GM19025 (cell line): ENCODE data around the gene STMND1.

Experiments used
- ATAC-seq: cut with Tn5 transposase; IDR thresholded peaks from one replicate; pipeline ENCODE4 v1.9.1; 2021; ENCODE audit warnings: mild to moderate bottlenecking, low read depth, moderate library complexity; ENCODE audit not compliant: unreplicated experiment

The STMND1 gene

DNA sequence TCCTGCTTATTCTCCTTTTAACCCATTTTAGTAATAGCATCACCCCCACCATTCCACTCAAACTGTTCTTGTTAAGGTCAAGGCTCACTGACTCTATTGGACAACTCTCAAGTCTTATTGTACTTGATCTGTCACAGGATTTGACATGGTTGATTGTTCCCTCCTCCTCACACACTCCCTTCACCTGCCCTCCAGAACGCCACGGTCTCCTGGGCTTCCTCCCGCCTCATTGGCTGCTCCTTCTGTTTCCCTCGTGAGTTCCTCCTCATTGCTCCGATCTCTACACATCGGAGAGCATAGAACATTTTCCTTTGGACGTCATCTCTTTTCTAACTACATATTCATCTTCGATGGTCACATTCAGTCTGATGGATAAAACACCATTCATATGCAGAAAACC is 55.1 kb downstream of the STMND1 start:
- ATAC-seq = no peak

DNA sequence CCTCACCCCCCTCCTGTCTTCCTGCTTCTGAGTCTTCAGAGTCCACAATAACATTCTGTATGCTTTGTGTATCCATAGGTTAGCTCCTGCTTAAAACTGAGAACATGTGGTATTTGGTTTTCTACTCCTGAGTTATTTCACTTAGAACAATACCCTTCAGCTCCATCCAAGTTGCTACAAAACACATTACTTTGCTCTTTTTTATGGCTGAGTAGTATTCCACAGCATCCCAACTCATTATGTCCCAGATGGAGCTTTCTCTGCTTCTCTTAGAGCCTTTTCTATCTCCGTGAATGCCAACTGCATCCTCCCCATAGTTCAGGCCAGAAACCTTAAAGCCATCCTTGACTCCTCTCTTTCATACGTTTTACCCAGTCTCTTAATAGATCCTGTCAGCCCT is 55.8 kb downstream of the STMND1 start:
- no peak for ATAC-seq

DNA sequence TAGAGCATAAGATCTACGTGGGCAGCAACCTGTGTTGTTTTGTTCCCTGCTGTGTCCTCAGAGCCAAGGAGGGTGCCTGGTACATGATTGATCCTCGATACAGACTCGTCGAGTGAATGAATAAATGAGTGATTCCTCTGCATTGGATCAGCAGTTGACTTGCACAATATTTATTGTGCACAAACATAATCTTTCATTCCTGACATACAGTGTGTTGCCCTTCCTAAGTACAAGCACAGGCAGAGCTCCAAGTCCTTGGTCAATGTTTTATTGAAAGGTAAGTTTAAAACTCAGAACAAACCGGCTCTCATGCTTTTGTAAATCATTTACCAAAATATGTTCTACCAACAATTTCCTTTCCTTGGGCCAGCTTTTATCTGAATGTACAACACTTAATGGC is 57.4 kb downstream of the STMND1 start:
- ATAC-seq = no peak

DNA sequence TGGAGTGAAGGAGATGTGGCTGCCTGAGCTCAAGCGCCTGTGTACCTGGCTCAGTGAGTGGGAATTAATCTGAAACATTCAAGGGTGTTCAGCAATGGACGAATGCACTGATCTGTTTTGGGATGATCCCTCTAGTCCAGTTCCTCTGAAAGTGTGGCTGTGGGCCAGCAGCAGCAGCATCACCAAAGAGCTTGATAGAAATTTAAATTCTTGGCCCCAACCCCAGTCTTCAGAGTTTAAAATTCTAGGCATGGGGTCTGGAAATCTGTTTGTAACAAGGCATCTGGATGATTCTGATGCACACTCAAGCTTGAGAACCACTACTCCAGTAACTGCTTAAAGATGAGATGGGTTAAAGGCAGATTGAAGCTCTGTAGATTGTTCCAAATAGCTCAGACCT is 59.2 kb downstream of the STMND1 start:
- no peak for ATAC-seq

DNA sequence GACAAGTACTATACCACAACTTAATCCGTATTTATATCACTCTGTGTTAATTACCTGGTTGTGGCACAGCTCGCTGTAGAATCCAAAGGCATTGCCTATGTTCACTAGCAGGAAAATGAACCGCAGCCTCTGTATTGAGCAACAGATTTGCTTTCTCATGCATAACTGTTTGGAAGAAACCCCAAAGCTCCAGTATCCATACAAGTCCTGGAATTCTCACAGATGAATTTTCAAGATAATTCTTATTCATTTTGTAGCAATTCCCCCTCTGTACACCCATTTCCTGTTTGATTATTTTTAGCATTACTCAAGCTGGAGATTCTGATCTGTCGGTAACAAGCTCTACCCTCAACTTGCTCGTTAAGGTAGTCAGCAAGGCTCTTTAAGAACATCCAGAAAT is 63.5 kb downstream of the STMND1 start:
- no peak for ATAC-seq

DNA sequence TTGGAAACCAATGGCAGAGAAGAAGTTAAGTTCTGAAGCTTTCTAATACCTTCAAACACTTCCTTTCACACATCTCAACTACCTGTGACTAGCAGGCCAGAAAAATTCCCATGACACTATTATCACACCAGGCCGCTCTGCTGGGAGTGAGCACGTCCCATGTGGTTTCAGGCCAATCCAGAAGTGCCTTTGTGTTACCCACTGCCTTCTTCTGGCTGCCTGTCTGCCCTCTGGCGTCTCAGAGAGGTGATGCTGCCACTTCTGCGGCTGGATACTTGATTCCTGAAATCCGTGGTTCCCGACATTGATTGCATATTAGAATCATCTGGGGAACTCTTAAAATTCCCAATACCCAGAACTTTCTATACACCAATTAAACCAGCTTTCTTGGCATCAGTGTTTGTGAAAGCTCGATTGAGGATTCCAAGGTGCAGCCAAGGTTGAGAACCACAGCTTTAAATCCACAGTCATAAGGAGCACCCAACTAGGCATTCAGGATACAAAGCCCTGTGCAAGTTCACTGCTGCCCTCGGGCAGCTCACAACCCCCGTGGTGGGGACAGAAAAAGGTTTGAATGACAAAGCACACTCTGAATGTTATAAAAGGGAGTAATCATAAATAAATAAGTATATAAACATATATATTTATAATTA is 65.6 kb downstream of the STMND1 start:
- no peak for ATAC-seq

DNA sequence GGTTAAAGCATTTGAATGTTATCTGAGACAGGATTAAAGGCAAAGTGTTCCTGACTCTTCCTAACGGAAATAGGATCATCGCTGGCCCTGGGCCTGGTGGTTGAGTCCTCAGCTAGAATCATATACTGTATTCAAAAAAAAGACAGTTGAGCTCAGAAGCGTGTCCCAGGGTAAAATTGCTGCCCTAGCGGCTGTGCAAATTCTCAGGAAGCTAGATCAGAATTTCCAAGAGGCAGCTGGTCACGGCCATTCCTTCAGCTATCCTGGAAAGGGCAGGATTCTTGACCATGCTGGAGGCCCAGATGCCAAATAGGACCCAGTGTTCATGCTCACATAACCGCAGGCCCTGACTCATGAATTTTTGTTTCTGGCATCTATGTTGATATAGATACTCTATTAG is 67.4 kb downstream of the STMND1 start:
- ATAC-seq = no peak

DNA sequence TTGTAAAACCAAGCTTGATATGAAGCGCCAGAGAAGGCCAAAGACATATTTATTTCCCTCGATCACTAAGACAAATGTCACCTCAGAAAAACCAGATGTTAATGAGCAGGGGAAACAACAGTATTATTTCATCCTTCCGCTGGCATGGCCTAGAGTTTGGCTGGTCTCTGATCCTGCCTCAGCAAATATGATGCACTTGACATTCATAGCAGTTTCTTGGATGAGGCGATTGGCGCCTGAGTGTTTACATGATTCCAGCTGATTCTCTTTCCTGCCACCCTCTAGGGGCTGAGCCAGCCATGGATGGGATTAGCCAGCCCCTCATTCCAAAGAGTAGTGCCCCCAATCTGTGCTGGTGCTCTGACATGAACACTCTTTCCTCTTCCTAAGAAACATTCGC is 67.9 kb downstream of the STMND1 start:
- no peak for ATAC-seq

DNA sequence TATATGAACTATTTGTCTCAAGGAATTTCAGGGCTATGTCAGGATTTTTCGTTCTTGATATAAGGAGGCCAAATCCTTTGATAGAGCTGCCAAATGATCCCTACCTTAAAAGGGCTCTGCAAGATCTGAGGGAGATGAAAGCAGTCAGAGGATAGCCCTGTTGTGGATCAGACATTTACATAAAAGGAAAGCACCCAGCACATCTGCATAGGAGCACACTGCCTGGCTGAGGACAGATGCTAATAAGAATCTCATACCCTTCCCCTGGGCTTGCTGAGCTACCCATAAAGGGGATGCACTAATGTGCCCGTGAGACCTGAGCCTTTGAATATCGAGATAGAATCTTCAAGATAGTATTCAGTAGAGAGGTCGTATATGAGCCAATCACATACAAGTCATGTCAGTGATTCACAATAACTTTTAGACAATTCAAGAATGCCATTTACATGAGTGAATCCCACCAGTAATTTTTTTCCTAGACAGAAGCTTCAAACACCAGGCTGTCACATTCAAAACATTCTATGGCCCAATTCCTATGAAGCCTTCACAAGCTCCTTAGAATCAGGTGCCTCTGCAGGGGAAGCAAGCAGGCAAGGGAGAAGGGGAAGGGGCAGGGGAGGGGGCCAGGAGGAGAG is 71.1 kb downstream of the STMND1 start:
- no peak for ATAC-seq

DNA sequence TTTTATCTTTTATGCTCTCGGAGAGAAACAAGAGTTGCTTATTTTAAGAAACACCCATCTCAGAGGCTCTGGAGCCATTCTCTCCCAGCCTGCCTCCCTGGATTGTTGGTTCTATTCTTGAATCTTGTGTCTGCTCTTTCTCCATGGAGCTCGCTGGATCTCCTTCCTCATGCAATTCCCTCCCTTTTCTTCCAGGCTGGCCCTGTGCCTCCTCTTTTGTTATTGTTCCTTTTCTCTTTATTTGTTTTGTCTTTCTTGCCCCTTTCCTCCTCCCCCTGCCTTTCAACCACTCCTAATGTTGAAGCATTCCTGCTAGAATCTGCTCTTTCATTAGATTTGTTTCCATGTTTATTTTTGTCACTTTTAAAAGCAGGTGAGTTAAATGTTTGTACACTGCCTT is 76.5 kb downstream of the STMND1 start:
- ATAC-seq = no peak

DNA sequence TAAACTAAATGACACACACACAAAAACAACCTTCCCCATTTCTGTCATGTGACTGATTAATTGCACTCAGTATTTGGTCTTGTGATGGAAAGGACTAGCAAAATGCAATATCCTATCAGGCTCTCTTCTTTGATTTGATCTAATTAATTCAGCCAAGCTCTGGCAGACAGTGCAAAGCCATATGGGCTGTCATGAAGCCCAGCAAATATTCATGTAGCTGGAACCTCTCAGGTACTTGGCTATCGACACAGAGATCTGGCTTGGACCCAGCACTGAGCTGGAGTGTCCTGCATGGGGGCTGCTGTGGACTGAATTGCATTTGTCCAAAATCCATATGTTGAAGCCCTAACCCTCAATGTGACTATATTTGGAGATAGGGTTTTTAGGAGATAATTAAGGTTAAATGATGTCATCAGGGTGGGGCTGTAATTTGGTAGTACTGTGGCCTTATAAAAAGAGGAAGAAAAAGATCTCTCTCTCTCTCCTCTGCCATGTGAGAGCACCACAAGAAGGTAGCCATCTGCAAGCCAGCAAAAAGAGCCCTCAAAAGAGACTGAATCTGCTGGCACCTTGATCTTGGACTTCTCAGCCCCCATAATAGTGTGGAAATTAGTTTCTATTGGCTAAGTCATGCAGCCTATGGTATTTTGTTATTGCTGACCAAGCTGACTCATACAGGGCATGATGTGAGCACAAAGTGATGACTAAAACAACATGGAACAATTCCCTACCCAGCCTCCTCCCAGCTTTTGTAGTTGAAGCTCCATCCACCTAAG is 77.1 kb downstream of the STMND1 start:
- ATAC-seq = no peak

DNA sequence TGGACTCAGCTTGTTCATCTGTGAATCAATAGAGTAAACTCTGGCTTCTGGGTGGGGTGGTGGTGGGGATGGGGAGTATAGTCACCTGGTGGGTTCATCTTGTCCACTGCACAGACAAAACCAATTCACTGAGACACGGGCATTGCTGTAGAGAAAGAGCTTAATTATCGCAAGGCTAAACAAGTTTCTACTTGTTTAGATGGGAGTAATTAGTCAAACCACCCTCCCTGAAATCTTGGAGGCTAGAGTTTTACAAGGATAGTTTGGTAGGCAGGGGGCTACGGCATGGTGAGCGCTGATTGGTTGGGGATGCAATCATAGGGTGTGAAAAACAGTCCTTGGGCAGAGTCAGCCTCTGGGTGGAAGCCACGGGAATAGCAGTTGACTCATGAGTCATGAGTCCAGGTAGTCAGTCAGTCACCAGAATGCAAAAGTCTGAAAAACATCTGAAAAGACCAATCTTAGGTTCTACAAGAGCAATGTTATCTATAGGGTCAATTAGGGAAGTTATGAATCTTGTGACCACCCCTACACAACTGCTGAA is 77.8 kb downstream of the STMND1 start:
- no peak for ATAC-seq
